ENCODE data around the gene RPL36AL.
"Not testable (repeated sequence)": the region's sequence is repeated elsewhere in the genome, so short reads cannot be mapped to it uniquely, and the experiment has no call there.

Gene RPL36AL

DNA sequence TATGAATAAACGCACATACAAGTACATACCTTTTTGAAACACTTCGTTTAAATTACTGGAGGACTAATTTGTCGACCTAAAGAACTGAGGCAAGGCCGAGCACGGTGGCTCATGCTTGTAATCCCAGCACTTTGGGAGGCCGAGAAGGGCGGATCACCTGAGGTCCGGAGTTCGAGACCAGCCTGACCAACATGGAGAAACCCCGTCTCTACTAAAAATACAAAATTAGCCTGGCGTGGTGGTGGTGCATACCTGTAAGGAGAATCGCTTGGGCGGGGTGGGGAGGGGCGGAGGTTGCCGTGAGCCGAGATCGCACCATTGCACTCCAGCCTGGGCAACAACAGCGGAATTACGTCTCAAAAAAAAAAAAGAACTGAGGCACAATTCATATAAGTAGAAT is 1.2 kb downstream of the RPL36AL start:
- not testable (repeated sequence) for DNase-seq

DNA sequence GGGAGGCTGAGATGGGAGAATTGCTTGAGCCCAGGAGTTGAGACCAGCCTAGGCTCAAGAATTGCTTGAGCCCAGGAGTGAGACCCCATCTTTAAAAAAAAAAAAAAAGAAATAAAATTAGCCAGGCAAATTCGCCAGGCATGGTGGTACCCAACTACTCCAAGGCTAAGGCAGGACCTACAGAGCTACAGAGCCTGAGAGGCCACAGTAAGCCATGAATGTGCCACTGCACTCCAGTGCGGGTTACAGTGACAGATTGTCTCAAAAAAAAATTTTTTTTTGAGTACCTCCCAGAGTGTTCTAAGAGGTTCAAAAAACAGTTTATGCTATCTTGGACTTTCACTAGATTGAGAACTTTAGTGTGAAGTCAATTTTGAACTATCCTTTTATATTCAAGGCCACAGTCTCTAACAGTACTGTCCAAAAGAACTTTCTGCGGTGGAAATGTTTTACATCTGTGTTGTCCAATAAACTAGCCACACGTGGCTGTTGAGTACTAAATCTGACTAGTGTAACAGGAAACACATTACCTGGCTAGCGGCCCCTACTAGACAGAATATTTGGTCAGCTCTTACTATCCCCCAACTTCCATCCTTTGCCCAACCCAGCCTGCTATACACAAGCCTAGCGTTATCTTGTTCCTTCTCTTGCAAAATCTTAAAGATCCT is 2.4 kb downstream of the RPL36AL start:
- DNase-seq = no peak

DNA sequence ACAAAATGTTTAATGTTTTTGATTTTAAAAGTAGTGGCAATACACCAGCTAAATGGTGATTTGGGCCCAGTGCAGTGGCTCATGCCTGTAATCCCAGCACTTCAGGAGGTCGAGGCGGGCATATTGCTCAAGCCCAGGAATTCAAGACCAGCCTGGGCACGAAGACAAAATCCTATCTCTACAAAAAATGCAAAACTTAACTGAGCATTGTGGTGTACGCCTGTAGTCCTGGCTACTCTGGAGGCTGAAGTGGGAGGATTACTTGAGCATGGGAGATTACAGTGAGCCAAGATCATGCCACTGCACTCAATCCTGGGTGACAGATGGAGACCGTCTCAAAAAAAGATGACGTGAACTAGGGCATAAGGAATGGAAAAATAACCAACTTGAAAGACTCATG is 4.7 kb downstream of the RPL36AL start:
- peak; percentile 18 for DNase-seq

DNA sequence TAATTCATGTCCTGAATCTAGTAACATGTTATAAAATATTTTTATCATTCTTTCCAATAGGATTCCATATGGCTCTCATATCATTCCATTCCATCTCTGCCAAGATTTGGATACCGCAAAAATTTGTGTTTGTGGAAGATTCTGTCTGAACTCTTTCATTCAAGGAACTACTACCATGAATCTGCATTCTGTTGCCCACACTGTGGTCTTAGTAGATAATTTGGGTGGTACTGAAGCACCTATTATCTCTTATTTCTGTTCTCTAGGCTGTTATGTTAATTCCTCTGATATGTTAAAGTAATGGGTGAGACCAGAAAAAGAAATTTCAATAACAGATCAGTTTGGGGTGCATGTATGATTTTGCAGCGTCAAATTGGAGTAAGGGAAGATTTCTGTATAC is 6.2 kb downstream of the RPL36AL start:
- no peak for DNase-seq

DNA sequence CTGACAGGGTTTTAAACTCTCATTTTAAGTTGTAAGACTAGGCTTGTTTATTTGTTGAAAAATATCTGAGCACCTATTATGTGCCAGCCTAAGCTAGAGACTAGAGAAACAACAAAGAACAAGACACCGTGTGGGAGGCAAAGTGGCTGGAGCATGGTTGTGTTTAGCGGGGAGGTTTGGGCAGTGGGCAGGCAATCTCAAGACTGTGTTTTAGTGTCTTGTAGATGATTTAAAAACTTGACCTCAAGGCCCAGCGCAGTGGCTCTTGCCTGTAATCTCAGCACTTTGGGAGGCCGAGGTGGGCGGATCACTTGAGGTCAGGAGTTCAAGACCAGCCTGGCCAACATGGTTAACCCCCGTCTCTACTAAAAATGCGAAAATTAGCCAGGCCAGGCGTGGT is 7.8 kb downstream of the RPL36AL start:
- DNase-seq = peak; percentile 32

DNA sequence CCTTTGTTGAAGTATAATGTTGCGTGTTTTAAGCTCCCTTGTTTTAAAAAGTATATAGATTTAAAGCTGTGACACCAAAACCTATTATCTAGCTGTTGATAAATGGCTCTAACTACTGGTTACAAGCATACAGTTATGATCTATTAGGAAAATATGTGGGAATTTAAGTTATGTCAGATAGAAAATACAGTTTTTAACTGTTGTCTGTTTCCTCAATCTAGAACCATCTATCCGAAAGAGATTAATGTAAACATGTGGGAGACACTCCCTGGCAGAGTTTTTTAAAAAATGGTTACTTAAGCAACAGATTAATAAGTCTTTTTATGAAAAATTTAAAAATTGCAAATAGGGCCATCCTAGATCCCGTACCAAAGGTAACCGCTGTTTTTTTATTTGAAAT is 8.2 kb downstream of the RPL36AL start:
- DNase-seq = no peak

DNA sequence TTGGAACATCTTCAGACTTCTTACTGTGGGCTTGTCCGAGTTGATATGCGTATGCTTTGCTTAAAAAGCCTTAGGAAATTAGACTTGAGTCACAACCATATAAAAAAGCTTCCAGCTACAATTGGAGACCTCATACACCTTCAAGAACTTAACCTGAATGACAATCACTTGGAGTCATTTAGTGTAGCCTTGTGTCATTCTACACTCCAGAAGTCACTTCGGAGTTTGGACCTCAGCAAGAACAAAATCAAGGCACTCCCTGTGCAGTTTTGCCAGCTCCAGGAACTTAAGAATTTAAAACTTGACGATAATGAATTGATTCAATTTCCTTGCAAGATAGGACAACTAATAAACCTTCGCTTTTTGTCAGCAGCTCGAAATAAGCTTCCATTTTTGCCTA is 12.8 kb downstream of the RPL36AL start:
- no peak for DNase-seq

DNA sequence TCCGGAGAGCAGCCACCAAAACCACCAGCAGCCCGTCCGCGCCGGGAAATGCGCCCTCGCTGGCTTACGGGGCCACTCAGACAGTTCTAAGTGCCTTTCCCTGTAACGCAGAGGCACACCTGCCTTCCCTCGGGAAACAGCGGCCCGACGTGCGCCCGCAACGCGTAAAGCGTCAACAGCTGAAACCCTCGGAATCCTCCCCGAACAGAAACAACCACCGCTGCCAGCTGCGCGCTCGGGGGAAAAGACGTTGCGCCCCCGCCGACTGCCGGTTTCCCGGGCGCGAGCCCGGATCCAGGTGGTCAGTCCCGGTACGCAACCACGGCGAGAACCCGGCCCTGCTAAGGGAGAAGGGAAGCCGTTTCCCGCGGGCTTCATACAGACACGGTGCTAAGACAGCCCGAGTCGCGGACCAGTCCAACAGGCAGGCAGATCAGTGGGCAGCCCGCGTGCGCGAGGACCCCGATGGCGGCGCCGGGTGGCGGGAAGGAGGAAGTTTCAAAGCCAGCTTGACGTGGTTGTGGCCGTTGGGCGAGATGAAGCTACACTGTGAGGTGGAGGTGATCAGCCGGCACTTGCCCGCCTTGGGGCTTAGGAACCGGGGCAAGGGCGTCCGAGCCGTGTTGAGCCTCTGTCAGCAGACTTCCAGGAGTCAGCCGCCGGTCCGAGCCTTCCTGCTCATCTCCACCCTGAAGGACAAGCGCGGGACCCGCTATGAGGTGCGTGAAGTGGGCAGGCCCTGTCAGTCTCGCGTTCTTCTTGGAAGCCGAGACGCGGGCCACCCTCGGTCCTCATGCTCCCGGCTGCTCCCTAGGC is 21.7 kb downstream of the RPL36AL start, which contains the start of gene LRR1:
Gene LRR1 (plus strand): TSS at position 456 of the 816 bp plus-strand sequence. CDS start 81 bp downstream, at position 537.
- DNase-seq = peak; percentile 93

DNA sequence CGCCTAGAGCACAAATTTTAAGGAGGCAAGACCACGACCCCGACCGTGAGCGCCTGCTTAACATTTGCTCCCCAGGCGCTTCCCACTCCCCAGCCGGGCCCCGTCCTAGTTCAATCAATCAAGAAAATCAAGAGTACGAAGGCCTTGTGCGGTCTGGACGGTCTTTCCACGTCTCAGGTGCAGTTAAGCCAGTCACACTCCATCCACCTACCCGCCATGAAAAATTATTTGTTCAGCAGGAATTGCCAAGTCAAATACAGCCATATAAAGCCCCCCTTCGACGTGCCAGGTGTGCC is 22.3 kb downstream of the RPL36AL start:
- DNase-seq = no peak

DNA sequence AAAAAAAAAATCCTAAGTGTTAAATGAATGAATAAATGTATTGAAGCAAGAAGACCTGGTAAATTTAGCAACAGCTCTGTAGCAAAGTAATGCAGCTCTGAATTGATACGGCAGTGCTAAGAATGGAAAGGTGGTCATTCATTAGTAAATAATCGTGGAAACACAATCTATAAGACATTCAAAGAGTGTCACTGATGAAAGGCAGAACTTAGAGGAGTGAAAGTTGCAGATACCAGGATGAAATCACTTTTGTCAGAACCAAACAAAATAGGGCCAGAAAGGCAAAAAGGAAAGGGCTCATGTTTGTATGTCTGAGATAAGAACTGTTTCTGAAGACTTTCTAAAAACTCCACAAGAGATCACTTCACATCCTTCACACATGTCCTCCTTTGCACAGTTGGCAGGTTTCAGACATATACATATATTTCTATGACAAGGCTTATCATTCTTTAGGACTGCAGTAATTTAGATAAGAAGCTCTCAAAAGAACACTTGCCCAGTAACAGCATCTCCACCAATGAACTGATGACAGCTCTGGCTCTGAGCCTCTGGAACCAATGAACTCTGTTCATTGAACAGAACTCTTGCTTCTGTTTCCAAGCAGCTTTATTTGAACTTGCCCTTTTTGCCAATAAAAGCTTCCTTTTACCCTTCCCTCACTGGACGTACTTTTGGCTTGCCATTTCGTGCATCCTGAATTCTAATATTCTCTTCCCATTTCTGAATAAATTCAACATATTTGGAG is 25.9 kb downstream of the RPL36AL start:
- no peak for DNase-seq

DNA sequence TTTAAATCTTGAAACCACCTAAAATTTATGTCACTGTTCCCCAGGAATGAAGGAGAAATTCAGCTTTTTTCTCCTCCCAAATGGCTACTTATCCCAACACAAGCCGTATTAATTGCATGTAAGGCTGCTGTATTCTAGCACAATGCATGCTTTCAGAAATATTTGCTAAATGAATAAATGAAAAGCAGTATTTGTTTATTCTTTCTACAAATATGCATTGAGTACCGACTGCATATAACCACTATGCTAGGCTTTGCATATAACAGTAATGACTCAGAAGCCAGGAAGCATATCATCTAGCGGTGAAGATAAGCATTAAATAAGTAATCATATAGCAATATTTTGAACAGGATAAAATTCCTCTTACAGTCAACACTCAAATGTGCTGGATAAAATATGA is 27.4 kb downstream of the RPL36AL start:
- no peak for DNase-seq

DNA sequence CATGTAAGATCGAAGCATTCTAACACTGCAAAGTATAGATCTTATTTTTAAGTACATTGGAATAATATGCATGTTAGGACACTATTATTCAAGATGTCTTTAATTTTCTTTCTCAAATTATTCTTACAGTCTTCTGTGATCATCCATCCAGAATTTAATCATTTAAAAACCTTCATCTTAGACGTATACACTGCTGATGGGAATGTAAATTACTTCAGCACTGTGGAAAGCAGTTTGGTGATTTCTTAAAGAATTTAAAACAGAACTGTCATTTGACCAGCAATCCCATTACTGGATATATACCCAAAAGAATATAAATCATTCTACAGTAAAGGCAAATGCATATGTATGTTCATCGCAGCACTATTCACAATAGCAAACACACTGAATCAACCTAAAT is 31.0 kb downstream of the RPL36AL start:
- DNase-seq = no peak

DNA sequence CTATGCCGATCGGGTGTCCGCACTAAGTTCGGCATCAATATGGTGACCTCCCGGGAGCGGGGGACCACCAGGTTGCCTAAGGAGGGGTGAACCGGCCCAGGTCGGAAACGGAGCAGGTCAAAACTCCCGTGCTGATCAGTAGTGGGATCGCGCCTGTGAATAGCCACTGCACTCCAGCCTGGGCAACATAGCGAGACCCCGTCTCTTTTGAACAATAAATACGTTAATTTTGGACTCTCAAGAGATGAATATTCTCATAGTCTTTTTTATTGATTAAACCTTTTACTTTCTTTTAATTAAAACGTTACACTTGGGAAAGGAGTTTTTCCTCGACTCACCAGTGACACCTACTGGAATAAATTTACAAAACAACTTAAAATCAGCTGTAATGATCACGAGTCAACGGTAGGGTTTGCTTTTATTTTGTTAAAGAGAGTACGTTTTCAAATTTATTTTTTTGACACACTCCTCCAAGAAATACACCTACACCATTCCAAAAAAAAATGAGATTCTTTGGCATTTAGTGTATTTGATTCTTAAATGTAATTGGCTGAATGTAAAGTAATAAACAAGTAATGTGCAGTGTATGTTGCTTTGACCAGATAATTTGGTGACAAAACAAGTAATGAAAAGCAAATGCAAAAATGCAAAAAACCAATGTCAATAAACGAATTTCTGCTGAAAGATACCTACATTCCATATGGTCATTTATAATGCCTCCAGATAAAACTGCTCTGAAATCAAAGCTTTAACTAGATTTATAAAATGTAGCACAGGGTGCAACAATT is 33.6 kb downstream of the RPL36AL start:
- peak; percentile 73 for DNase-seq

DNA sequence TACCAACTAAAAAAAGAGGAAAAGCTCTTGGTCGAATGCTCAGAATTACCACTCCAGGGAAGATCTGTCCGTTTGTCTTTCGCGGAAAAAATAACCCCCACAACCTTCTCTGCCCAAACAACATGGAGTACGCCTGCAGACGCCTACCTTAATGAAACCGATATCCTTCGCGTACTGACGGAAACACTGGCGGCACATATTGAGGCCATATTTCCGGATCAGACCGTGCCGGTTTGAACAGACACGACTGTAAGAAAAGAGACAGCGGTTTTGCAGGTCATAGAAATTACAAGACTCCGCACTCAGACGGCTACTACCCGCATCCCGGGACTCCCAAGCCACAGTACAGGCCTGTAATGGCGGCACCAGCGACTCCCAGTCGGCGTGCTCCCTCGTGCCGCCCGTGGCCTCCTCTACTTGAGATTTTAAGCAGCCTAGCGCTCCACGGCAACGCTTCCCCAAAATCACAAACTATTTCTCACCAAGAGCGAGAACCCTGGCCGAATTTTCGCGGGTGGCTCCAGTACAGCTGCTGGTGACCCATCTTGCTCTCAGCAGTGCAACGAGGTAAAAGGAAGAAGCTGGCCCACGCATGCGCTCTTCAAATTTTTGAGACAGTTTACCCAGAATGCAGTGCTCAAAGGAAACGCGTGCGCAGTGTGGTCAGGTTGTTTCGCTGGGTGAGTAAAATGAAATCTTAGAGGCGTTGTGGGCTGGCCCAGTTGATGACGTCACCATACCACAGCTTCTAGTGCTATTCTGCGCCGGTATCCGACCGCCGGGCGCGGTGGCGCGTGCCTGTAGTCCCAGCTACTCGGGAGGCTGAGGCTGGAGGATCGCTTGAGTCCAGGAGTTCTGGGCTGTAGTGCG is 34.4 kb downstream of the RPL36AL start, which contains the start of gene RPS29:
Gene RPS29 (minus strand): TSS at position 578 of the 870 bp plus-strand sequence. CDS start 34 bp downstream, at position 544.
- DNase-seq = peak; percentile 100

DNA sequence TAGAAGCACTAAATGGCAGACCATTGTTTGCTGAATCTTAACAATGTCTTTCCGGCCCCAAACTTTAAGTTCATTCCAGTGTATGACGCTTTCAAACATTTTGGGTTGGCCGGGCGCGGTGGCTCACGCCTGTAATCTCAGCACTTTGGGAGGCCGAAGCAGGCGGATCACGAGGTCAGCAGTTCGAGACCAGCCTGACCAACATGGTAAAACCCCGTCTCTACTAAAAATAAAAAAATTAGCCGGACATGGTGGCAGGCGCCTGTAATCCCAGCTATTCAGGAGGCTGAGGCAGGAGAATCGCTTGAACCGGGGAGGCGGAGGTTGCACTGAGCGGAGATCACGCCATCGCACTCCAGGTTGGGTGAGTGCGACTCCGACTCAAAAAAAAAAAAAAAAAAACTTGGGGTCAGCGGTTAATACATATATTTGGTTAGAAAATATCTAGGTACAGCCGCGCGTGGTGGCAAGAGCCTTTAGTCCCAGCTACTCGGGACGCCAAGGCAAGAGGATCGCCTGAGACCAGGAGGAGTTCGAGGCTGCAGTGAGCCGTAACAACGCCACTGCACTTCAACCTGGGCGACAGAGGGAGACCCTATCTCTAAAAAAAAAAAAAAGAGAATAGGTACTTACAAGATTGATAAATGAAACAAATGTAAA is 35.3 kb downstream of the RPL36AL start:
- DNase-seq = not testable (repeated sequence)

DNA sequence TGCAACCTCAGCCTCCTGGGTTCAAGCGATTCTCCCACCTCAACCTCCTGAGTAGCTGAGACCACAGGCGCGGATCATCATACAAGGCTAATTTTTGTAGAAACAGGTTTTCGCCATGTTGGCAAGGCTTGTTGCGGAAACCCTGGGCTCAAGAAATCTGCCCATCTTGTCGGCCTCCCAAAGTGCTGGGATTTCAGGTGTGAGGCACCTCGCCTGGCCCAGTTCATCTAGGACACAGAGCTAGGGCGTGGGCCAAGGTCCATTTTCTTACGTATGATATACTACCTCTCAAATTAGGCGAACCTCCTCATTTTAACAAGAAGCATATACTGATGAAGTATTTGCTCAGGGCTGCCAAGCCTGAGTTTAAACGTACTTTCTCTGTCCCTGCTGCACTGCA is 36.4 kb downstream of the RPL36AL start:
- DNase-seq = no peak

DNA sequence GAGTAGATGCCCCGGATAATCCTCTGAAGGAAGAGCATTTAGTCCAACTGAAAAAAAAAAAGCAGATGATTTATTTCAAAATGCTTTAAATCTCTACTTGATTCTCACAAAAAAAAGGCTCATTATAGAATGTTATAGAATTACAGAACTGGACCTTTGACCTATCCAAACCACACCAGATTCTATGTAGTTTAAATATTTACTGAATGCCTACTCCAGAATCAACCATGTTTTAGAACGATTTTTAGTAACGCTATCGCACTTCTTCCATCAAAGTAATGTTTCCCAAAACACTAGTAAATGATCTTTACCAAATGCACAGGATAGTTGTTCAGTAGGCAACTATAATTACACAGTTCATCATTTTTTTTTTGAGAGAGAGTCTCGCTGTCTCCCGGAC is 36.8 kb downstream of the RPL36AL start:
- DNase-seq = no peak

DNA sequence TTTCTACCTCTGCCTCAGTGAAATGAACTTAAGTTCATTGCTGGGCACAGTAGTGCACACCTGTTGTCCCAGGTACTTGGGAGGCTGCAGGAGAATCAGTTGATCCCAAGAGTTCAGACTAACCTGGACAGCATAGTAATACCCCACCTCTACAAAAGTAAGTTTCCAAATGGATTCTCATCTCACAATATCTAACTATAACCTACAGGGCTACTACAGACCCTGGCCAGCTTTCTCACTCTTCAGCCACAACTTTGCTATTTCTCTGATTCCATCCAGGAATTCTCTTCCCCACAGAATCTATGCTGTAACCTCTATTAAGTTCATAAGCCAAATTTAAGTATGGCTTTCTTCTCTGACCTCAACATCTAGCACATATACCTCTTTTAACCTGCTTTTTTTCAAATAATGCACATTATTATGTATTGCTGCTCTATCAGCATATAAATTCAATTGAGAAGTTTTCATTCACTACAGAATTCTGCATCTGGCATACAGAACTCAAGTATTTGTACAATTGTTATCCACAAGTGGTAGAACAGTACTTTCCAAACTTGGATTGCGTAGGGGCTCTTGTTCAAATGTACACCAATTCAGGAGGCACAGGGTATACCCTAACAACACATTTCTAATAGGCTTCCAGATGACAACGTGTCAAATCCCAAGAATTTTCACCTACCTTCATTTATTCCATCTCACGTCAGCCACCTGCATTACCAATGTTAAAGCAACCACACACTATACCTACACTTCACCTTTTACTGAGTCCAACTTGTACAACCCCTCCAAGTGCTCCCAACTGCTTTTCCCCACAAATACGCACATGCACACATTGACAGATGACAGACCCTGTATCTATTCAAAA is 38.1 kb downstream of the RPL36AL start:
- DNase-seq = no peak

DNA sequence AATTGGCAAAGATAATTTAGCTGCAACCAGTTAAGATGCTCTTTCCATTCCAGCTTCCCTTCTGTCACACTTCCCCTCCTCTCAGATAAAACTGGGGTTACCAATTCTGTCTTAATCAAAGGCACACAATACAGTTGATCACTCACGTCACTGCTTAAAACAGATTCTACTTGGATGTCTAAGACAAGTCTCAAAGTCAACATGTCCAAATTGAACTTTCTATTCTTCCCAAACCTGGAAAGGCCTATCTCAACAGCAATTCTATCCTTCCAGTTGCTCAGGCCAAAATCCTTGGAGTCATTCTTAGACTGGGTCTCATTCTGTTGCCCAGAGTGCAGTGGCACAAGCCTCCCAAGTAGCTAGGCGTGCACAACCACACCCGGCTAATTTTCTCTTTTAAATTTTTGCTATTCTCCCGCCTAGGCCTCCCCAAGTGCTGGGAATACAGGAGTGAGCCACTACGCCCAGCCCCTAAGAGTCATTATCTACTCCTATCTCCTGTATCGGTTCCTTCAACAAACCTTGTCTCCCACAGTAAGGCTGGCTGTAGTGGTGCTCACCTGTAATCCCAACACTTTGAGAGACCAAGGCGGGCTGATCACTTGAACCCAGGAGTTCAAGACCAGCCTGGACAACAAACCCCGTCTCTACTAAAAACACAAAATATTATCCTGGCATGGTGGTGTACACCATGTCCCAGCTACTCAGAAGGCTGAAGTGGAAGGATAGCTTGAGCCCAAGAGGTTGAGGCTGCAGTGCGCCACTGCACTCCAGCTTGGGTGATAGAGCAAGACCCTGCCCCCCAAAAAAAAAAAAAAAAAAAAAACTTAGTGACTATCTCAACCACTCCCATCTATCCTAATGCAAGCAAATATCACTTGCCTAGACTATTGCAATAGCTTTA is 39.0 kb downstream of the RPL36AL start:
- DNase-seq = no peak

Data from activated CD8-positive, alpha-beta memory T cell treated with anti-CD3 and anti-CD28 coated beads, Interleukin-2, amount 50 U/mL, for 48 hours (primary cell).